Fibroblast of upper back skin (primary cell): Measurements from ENCODE around the gene ENDOG.
A peak's percentile ranks its signal among the peaks of the same experiment; 100 is the strongest.
"Not testable (repeated sequence)": the region's sequence is repeated elsewhere in the genome, so short reads cannot be mapped to it uniquely, and the experiment has no call there.

ENCODE experiments used
- DNase-seq: peaks from one replicate; pipeline ENCODE4 v3.0.0-alpha.2; 2013

ENDOG gene

GRCh38 chr9:128818099-128818838, at the start of gene ENDOG:
ENDOG (plus strand) TSS chr9:128818500; CDS start chr9:128818685, 185 bp downstream.
- DNase-seq, result peak; percentile 96

DNA sequence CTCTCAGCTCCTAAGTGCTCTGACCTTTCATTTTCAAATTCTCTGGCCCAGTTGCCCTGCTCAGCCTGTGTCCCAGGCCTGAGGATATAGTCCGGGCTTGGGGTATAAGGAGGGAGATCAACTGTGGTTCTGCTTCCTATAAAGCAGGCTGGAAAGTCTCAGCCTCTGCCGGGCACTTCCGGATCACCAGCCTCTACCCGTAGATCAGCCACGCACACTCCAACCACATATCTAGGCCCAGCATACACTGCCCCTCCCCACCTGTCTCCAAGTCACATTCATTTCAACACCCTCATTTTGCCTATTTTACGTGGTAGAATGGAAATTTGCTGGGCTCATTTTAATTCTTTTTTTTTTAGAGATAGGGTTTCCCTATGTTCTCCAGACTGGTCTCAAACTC, 49.7 kb upstream of the ENDOG start:
- no peak for DNase-seq

DNA sequence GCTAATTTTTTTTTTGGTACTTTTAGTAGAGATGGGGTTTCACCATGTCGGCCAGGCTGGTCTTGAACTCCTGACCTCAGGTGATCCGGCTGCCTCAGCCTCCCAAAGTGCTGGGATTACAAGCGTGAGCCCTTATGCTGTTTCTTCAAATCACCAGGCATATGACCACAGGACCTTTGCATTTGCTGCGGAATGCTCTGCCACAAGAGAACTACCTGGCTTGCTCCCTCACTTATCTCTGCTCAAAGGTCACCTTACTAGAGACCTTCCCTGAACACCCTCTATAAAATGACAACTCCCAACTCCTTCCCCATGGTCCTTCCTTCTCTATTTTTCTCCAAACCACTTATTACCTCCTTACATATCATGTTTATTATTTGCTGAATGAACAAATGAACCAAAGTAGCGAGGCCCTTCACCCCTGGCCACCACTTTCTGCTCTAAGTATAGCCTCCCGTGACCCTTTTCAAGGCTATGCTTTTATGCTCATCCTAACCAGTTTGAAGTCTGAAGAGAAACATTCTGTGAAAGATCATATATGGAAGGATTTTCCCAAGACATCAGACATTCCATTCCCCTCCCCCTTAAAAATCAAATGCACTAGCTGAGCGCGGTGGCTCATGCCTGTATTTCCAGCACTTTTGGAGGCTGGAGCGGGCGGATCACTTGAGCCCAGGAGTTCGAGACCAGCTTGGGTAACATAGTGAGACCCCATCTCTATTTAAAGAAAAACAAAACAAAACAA, 47.8 kb upstream of the ENDOG start:
- no peak for DNase-seq

GRCh38 chr9:128771094-128771721, 47.1 kb upstream of the ENDOG start:
- no peak for DNase-seq

GRCh38 chr9:128771745-128772519, 46.4 kb upstream of the ENDOG start, which contains the start of gene ZER1:
ZER1 (minus strand) TSS chr9:128771927; CDS start chr9:128755565, 16,362 bp downstream.
- peak; percentile 85 for DNase-seq

DNA sequence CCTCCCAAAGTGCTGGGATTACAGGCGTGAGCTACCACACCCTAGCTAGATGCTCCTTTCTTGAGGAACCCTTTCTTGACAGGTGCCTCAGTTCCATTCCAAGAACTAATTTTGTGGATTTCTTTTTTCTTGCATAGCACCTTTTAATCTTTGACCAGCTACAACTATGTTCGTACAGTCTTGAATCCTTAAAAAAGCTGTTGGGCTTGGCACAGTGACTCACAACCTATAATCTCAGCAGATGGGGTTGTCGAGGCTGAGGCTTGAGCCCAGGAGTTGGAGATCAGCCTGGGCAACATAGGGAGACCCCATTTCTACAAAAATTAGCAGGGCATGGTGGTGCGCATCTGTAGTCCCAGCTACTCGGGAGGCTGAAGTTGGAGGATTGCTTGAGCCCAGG, 45.3 kb upstream of the ENDOG start:
- no peak for DNase-seq

- no peak for DNase-seq
These were observed 43.5 kb upstream of the ENDOG start for GRCh38 chr9:128774804-128775203.

GRCh38 chr9:128780093-128780492, 38.2 kb upstream of the ENDOG start:
- not testable (repeated sequence) for DNase-seq

DNA sequence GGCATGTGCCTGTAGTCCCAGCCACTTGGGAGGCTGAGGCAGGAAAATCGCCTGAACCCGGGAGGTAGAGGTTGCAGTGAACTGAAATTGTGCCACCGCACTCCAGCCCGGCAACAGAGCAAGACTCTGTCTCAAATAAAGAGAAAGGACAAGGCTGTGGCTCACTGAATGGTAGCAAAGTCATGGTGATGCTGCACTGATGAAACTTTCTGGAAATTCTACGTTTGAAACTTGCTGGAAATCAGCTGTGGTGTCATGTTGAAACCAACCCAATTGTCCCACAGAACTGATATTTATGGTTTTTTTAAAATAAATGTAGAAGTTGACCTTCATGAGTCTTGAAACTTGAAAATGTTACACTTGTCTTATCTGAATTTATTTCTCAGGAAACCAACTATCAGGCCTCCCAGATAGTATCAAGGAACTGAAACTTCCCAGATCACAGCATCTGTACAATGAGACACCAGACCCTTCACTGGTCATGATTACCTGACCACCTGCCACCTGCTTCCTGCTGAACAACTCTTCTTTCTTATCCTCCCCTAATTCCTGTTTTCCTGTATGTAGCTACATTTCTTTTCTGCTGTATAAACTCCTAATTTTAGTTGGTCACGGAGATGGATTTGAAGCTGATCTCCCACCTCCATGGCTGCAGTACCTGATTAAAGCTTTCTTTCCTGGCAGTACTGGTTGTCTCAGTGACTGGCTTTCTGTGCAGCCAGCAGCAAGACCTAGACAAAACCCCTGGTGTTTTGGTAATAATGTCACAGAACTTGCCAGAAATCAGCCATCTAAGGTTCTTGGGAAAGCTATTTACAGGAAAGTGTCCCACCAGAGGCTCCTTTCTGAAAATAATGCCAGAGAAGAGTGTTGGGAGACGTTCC, 36.9 kb upstream of the ENDOG start:
- DNase-seq, result no peak

GRCh38 chr9:128782669-128783068, 35.6 kb upstream of the ENDOG start:
- DNase-seq, result no peak

DNA sequence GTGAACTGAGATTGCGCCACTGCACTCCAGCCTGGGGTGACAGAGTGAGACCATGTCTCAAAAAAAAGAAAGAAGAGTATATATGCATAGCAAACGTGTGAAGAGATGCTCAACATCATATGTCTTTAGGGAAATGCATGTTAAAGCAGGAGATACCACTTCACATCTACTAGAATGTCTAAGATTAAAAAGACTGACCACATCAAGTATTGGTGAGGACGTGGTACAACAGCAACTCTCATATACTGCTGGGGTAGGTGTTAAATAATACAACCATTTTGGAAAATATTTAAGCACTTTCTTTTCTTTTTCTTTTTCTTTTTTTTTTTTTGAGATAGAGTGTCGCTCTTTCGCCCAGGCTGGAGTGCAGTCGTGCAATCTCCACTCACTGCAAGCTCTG, 32.9 kb upstream of the ENDOG start:
- no peak for DNase-seq

- DNase-seq, result peak; percentile 83
These were observed 31.4 kb upstream of the ENDOG start, which contains the start of gene TBC1D13 for GRCh38 chr9:128786681-128787601. TBC1D13 (plus strand) TSS chr9:128787253; CDS start chr9:128787354, 101 bp downstream.

DNA sequence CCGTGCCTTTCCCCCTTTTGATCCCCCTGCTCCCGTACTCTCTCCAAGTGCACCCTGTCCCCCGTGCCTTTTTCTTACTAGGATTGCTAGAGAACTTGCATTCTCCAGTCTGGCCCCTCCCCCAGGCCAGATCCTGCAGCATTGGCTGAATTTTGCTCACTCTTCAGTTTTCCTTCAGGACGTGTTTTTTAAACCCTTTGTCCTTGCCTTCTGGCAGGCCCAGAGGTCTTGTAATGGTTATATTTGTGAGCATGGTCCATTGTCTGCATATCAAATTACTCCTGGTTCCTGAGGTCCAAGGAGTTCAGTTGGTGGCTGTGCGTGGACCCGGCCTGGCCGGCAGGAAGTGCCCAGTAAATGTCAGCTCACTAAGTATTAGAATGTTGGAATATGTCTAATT, 30.6 kb upstream of the ENDOG start:
- DNase-seq, result no peak

- DNase-seq, result no peak
These were observed 29.9 kb upstream of the ENDOG start for GRCh38 chr9:128788445-128788844.

DNA sequence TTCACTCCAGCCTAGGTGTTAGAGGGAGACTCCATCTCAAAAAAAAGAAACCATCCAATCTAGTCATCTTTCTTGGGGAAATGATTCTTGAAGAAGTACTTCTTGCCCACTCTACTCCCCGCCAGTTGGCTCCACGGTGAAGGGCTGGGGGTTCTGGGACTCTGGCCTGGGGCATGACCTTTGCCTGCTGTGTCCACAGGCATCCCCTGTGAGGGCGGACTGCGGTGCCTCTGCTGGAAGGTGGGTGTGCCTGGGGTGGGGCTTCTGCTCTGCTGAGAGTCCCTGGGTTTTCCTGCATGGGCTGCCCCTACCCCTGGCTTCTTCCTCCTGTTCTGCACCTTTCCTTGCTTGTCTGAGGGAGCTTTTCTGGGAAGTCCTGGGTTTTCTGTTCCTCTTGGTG, 27.8 kb upstream of the ENDOG start:
- DNase-seq, result no peak

DNA sequence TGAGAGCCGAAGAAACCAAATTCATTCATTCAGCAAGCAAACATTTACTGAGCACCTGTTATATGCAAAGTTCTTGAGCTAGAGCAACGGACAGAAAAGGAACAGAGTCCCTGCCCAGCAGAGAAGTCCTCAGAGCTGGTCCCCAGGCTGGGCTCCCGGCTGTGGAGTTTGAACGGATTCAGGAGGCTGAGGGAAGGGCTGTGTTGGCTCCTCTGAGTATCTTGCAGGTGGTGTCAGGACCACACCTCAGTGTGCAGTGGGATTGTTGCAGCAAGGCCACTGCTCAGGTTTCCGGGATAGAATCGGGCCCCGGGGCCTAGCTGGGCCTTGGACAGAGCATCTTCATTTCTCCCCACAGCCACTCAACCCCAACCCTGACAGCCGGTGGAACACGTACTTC, 26.2 kb upstream of the ENDOG start:
- DNase-seq, result no peak

DNA sequence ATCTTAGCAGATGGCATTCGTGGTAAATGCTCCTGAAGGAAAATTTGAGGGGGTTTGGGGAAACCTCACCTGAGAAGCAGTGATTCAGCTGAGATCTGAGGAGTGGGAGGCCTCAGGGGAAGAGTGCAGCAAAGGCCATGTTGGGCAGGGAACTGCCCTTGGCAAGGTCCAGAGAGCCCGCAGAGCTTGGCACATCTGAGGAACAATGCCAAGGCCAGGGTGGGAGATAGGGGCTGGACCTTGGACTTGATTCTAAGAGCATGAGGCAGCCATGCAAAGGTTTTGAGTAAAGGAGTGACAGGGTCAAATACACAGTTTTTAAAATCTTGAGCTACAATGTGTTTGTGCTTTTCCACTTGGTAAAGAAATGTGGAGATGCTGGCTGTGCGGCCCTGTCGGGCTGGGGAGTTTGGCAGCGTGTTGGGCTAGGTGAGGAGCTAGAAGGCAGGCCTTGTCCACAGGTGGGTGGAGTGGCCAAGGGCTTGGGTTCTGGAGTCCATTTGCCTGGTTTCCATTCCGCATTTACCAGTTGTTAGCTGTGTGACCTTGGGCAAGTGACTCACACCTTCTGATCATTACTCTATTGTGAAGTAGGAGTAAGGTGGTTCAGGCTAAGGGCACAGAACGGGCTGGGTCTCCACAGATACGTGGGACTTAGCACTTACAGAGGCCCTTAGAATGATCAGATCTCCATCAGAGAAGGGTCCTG, 25.2 kb upstream of the ENDOG start:
- DNase-seq, result no peak

DNA sequence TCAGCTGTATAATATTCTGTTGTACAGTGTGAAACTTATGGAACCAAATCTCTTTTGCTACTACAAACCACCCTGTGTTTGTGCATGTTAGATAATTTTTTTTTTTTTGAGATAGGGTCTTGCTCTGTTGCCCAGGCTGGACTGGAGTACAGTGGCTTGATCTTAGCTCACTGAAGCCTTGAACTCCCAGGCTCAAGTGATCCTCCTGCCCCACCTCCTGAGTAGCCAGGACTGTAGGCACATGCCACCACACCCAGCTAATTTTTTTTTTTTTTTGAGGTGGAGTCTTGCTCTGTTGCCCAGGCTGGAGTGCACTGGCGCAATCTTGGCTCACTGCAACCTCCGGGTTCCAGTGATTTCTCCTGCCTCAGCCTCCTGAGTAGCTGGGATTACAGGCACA, 23.3 kb upstream of the ENDOG start:
- not testable (repeated sequence) for DNase-seq

- no peak for DNase-seq
These were observed 19.4 kb upstream of the ENDOG start for GRCh38 chr9:128798896-128799295.

DNA sequence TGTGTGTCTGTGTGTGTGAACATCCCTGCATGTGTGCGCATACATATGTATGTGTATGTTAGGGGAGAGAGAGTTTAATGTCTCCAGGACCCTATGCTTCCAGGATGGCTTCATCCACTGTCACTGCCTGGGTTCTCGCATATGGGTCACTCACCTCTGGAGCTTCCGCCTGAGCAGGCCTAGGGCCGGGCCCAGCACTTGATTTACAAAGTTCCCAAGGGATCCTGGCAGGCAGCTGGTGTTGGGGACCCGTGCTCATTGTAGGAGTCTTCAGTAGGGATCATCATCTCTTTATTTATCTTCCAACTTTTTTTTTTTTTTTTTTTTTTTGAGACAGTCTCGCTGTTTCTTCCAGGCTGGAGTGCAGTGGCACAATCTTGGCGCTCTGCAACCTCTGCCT, 18.2 kb upstream of the ENDOG start:
- no peak for DNase-seq
